Measurements from ENCODE around the gene ARL15. TPM values are rescaled to one million over a fixed set of nuclear protein-coding genes. Genes with fewer than 3 reads are reported as not detected.

The ARL15 gene
- total RNA-seq, 1 experiment from 2014 or later, result 6.9 TPM

DNA sequence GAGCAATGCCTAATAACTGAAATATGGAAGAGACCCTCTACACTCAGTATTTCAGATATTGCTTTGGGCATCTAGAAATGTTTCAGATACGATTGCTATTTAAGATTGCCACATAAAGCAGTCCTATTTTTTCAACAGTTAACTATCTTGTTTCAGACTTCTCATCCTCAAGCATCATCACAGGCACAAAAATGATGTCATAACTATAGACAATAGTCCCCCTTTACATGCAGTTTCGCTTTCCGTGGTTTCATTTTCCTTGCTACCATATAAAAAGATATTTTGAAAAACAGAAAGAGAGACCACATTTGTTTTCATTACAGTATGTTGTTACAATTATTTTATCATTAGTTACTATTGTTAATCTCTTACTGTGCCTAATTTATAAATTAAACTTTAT lies 402.5 kb downstream of the ARL15 start:
- ChIA-PET CTCF (no interaction called here), POLR2A (ENCODE audit: unreplicated experiment) (no interaction called here)
- Histone ChIP-seq H3K27ac (ENCODE audit: low read length) (no peak overlapping the region), H3K36me3 (ENCODE audit: low read depth, low read length) (no peaks in the 10 kb centered on the region), H2AFZ (ENCODE audit: low read length) (no peak overlapping the region), H3K9ac (ENCODE audit: low read length) (no peak overlapping the region), H3K4me3 (ENCODE audit: low read length) (no peak overlapping the region), H3K79me2 (ENCODE audit: low read length) (no peaks in the 10 kb centered on the region), H3K9me3 (ENCODE audit: low read length) (no peaks in the 10 kb centered on the region), H3K4me2 (ENCODE audit: low read length) (no peak overlapping the region), H3K9me2 (replicated peaks; ENCODE audit: low read length) (no peaks in the 10 kb centered on the region), H3K4me1 (ENCODE audit: insufficient read depth, low read length) (no peaks in the 10 kb centered on the region), H3F3A (ENCODE audit: low read length, unreplicated experiment) (no peaks in the 10 kb centered on the region), H4K20me1 (ENCODE audit: low read length) (no peaks in the 10 kb centered on the region), H3K27me3 (ENCODE audit: low read length) (no peaks in the 10 kb centered on the region)
- BruUV-seq (replicated peaks), result no TSS peak
- ATAC-seq (no peak), DNase-seq (no peak)
- TF ChIP-seq EZH2 (IDR thresholded peaks at IDR 0.05; ENCODE audit: low read length, unreplicated experiment), result no peak
- no peak for TF ChIP-seq EZH2phosphoT487 (IDR thresholded peaks at IDR 0.05; ENCODE audit: borderline replicate concordance, low read length)
- TF ChIP-seq, protein P1, sequence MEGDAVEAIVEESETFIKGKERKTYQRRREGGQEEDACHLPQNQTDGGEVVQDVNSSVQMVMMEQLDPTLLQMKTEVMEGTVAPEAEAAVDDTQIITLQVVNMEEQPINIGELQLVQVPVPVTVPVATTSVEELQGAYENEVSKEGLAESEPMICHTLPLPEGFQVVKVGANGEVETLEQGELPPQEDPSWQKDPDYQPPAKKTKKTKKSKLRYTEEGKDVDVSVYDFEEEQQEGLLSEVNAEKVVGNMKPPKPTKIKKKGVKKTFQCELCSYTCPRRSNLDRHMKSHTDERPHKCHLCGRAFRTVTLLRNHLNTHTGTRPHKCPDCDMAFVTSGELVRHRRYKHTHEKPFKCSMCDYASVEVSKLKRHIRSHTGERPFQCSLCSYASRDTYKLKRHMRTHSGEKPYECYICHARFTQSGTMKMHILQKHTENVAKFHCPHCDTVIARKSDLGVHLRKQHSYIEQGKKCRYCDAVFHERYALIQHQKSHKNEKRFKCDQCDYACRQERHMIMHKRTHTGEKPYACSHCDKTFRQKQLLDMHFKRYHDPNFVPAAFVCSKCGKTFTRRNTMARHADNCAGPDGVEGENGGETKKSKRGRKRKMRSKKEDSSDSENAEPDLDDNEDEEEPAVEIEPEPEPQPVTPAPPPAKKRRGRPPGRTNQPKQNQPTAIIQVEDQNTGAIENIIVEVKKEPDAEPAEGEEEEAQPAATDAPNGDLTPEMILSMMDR (conservative IDR thresholded peaks at IDR 0.05; ENCODE audit: low read depth, low read length), result no peak
- intact Hi-C loops (cut with micrococcal nuclease), result no loop called here

DNA sequence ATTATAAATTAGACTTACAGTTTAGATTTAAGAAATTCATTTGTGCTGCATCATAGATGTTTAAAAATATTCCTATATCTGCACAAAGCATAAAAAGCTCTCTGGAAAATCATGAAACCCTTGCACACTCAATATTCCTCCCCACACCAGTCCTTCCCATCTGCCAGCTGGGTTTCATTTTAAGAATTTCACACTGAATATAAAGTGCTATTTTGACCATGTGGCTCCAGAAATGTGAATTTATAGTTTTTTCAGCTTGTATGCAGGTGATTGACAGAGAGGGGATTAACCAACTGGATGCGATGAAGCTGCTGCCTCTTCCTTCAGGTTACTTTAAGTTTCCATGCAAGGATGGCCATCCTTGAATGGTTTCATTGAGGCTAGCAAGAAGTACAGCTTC lies 403.6 kb downstream of the ARL15 start:
- BruUV-seq (replicated peaks), result no TSS peak
- Histone ChIP-seq H3K4me3 (ENCODE audit: low read length) (no peak overlapping the region), H3K9me3 (ENCODE audit: low read length) (no peaks in the 10 kb centered on the region), H3K27ac (ENCODE audit: low read length) (no peak overlapping the region), H3F3A (ENCODE audit: low read length, unreplicated experiment) (no peaks in the 10 kb centered on the region), H3K9ac (ENCODE audit: low read length) (no peak overlapping the region), H4K20me1 (ENCODE audit: low read length) (no peaks in the 10 kb centered on the region), H3K36me3 (ENCODE audit: low read depth, low read length) (no peaks in the 10 kb centered on the region), H3K9me2 (replicated peaks; ENCODE audit: low read length) (no peaks in the 10 kb centered on the region), H2AFZ (ENCODE audit: low read length) (no peak overlapping the region), H3K79me2 (ENCODE audit: low read length) (no peaks in the 10 kb centered on the region), H3K4me1 (ENCODE audit: insufficient read depth, low read length) (no peaks in the 10 kb centered on the region), H3K4me2 (ENCODE audit: low read length) (no peak overlapping the region), H3K27me3 (ENCODE audit: low read length) (no peaks in the 10 kb centered on the region)
- intact Hi-C loops (cut with micrococcal nuclease), result no loop called here
- TF ChIP-seq EZH2 (IDR thresholded peaks at IDR 0.05; ENCODE audit: low read length, unreplicated experiment), result no peak
- no peak for TF ChIP-seq EZH2phosphoT487 (IDR thresholded peaks at IDR 0.05; ENCODE audit: borderline replicate concordance, low read length)
- TF ChIP-seq, protein P1 (conservative IDR thresholded peaks at IDR 0.05; ENCODE audit: low read depth, low read length), result no peak
- DNase-seq (no peak), ATAC-seq (no peak)
- POLR2A ChIA-PET (ENCODE audit: unreplicated experiment), result no interaction called here
- CTCF ChIA-PET, result no interaction called here

DNA sequence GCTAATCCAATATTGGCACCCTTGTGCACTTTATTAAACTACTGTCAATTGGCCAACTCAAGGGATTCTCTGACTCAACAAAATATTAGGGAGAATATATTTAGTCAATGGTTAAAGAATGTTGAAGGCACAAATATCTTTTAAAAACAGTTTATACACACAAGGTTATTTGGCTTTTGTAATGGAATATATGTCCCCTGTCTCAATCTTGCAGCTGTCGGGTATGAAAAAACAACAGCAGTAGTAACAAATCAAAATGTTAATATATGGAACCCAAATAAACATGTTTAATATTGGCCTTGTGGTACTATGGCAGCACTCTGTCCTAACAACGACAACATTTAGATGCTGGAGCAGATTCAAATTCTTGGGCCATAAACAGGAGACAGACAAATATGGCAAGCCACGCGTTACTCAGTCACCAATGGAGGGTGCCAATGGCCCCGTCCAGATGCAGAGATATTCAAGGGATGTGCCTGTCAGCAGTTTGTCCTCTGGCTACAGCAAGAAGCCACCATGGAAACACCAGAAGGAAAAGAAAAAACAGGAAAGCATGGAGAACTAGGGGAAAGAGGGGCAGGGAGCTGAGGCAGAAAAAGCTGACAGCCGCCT lies 408.0 kb downstream of the ARL15 start:
- no peaks in the 10 kb centered on the region for H3F3A ChIP-seq (ENCODE audit: low read length, unreplicated experiment)
- no peak for DNase-seq
- no peak overlapping the region for H3K4me3 ChIP-seq (ENCODE audit: low read length)
- no peaks in the 10 kb centered on the region for H4K20me1 ChIP-seq (ENCODE audit: low read length)
- BruUV-seq (replicated peaks), result no TSS peak
- CTCF ChIA-PET, result no interaction called here
- POLR2A ChIA-PET (ENCODE audit: unreplicated experiment), result no interaction called here
- no peaks in the 10 kb centered on the region for H3K9me2 ChIP-seq (replicated peaks; ENCODE audit: low read length)
- intact Hi-C loops (cut with micrococcal nuclease), result no loop called here
- no peaks in the 10 kb centered on the region for H3K27me3 ChIP-seq (ENCODE audit: low read length)
- no peak overlapping the region for H3K9ac ChIP-seq (ENCODE audit: low read length)
- H3K79me2 ChIP-seq (ENCODE audit: low read length), result no peaks in the 10 kb centered on the region
- no peaks in the 10 kb centered on the region for H3K36me3 ChIP-seq (ENCODE audit: low read depth, low read length)
- TF ChIP-seq, protein P1 (conservative IDR thresholded peaks at IDR 0.05; ENCODE audit: low read depth, low read length), result no peak
- no peak for TF ChIP-seq EZH2 (IDR thresholded peaks at IDR 0.05; ENCODE audit: low read length, unreplicated experiment)
- no peak for TF ChIP-seq EZH2phosphoT487 (IDR thresholded peaks at IDR 0.05; ENCODE audit: borderline replicate concordance, low read length)
- H3K4me1 ChIP-seq (ENCODE audit: insufficient read depth, low read length), result no peaks in the 10 kb centered on the region
- ATAC-seq, result no peak
- no peak overlapping the region for H3K27ac ChIP-seq (ENCODE audit: low read length)
- H2AFZ ChIP-seq (ENCODE audit: low read length), result no peak overlapping the region
- no peak overlapping the region for H3K4me2 ChIP-seq (ENCODE audit: low read length)
- H3K9me3 ChIP-seq (ENCODE audit: low read length), result no peaks in the 10 kb centered on the region

Data from PC-3 (cell line).